Mucosa of stomach (tissue), 1 donor: ENCODE data around the gene CREM.

Experiments
- H3K27me3 ChIP-seq: one replicate; pipeline ENCODE4 v1.7.0; 2013; ENCODE audit warnings: mild to moderate bottlenecking, low read length; ENCODE audit not compliant: control insufficient read depth, insufficient read depth
- H3K36me3 ChIP-seq: one replicate; pipeline ENCODE4 v1.7.0; 2013; ENCODE audit warnings: low read length; ENCODE audit not compliant: control insufficient read depth, insufficient read depth
- H3K4me1 ChIP-seq: one replicate; pipeline ENCODE4 v1.7.0; 2013; ENCODE audit warnings: mild to moderate bottlenecking, low read length; ENCODE audit not compliant: control insufficient read depth, insufficient read depth
- H3K4me3 ChIP-seq: one replicate; pipeline ENCODE4 v1.7.0; 2013; ENCODE audit warnings: low read length
- H3K9ac ChIP-seq: one replicate; pipeline ENCODE4 v1.7.0; 2013; ENCODE audit warnings: mild to moderate bottlenecking, low read length, moderate library complexity
- H3K9me3 ChIP-seq: one replicate; pipeline ENCODE4 v1.7.0; 2013; ENCODE audit warnings: mild to moderate bottlenecking, low read length, moderate library complexity; ENCODE audit not compliant: control insufficient read depth
- donor health status: Pancreatic carcinoma.

Gene CREM

GRCh38 chr10:35201234-35201633, 74.6 kb downstream of the CREM start:
- Histone ChIP-seq H3K36me3 (no peaks in the 10 kb centered on the region), H3K4me1 (no peaks in the 10 kb centered on the region), H3K27me3 (no peaks in the 10 kb centered on the region), H3K9me3 (no peaks in the 10 kb centered on the region), H3K4me3 (no peak overlapping the region), H3K9ac (no peak overlapping the region)

- H3K27me3 ChIP-seq = no peaks in the 10 kb centered on the region
- H3K9ac ChIP-seq = no peak overlapping the region
- no peaks in the 10 kb centered on the region for H3K9me3 ChIP-seq
Observed at GRCh38 chr10:35202050-35202449, 75.4 kb downstream of the CREM start.

GRCh38 chr10:35203745-35204144, 77.1 kb downstream of the CREM start:
- H3K4me3 ChIP-seq = no peak overlapping the region

More at GRCh38 chr10:35202050-35202449, 75.4 kb downstream of the CREM start:
- H3K36me3 ChIP-seq = no peaks in the 10 kb centered on the region
- H3K4me3 ChIP-seq = no peak overlapping the region
- no peaks in the 10 kb centered on the region for H3K4me1 ChIP-seq

GRCh38 chr10:35204650-35205319, 78.1 kb downstream of the CREM start:
- Histone ChIP-seq H3K4me3 (no peak overlapping the region), H3K9ac (no peak overlapping the region)

More at GRCh38 chr10:35203745-35204144, 77.1 kb downstream of the CREM start:
- Histone ChIP-seq H3K9me3 (no peaks in the 10 kb centered on the region), H3K9ac (no peak overlapping the region), H3K4me1 (no peaks in the 10 kb centered on the region), H3K36me3 (no peaks in the 10 kb centered on the region), H3K27me3 (no peaks in the 10 kb centered on the region)

GRCh38 chr10:35206274-35206673, 79.6 kb downstream of the CREM start:
- Histone ChIP-seq H3K27me3 (no peaks in the 10 kb centered on the region), H3K9me3 (no peaks in the 10 kb centered on the region), H3K36me3 (no peaks in the 10 kb centered on the region), H3K4me3 (no peak overlapping the region), H3K4me1 (no peaks in the 10 kb centered on the region), H3K9ac (no peak overlapping the region)

More at GRCh38 chr10:35204650-35205319, 78.1 kb downstream of the CREM start:
- no peaks in the 10 kb centered on the region for H3K4me1 ChIP-seq
- H3K9me3 ChIP-seq = no peaks in the 10 kb centered on the region
- H3K27me3 ChIP-seq = no peaks in the 10 kb centered on the region
- H3K36me3 ChIP-seq = no peaks in the 10 kb centered on the region

GRCh38 chr10:35208536-35208935, 81.9 kb downstream of the CREM start:
- Histone ChIP-seq H3K9ac (peak overlapping the region; percentile 7), H3K27me3 (no peaks in the 10 kb centered on the region), H3K9me3 (no peaks in the 10 kb centered on the region), H3K4me3 (no peak overlapping the region), H3K4me1 (no peaks in the 10 kb centered on the region), H3K36me3 (no peaks in the 10 kb centered on the region)

GRCh38 chr10:35208949-35209613, 82.4 kb downstream of the CREM start:
- H3K36me3 ChIP-seq = no peaks in the 10 kb centered on the region
- no peak overlapping the region for H3K4me3 ChIP-seq
- peak overlapping the region; percentile 7 for H3K9ac ChIP-seq
- H3K9me3 ChIP-seq = no peaks in the 10 kb centered on the region
- no peaks in the 10 kb centered on the region for H3K4me1 ChIP-seq
- H3K27me3 ChIP-seq = no peaks in the 10 kb centered on the region

GRCh38 chr10:35210961-35211360, 84.3 kb downstream of the CREM start:
- Histone ChIP-seq H3K4me1 (no peaks in the 10 kb centered on the region), H3K9ac (no peak overlapping the region), H3K4me3 (no peak overlapping the region), H3K36me3 (no peaks in the 10 kb centered on the region), H3K9me3 (no peaks in the 10 kb centered on the region), H3K27me3 (no peaks in the 10 kb centered on the region)

- Histone ChIP-seq H3K9ac (no peak overlapping the region), H3K9me3 (no peaks in the 10 kb centered on the region), H3K36me3 (no peaks in the 10 kb centered on the region), H3K4me3 (no peak overlapping the region), H3K4me1 (no peaks in the 10 kb centered on the region), H3K27me3 (no peaks in the 10 kb centered on the region)
Observed at GRCh38 chr10:35211390-35211789, 84.7 kb downstream of the CREM start.

- no peaks in the 10 kb centered on the region for H3K4me1 ChIP-seq
- H3K36me3 ChIP-seq = no peaks in the 10 kb centered on the region
- no peak overlapping the region for H3K9ac ChIP-seq
- no peaks in the 10 kb centered on the region for H3K27me3 ChIP-seq
- no peaks in the 10 kb centered on the region for H3K9me3 ChIP-seq
- H3K4me3 ChIP-seq = no peak overlapping the region
Observed at GRCh38 chr10:35212856-35213255, 86.2 kb downstream of the CREM start.

- H3K4me1 ChIP-seq = no peaks in the 10 kb centered on the region
- H3K4me3 ChIP-seq = no peak overlapping the region
- no peaks in the 10 kb centered on the region for H3K27me3 ChIP-seq
- no peaks in the 10 kb centered on the region for H3K9me3 ChIP-seq
- H3K9ac ChIP-seq = no peak overlapping the region
- H3K36me3 ChIP-seq = no peaks in the 10 kb centered on the region
Observed at GRCh38 chr10:35213699-35214098, 87.1 kb downstream of the CREM start.

GRCh38 chr10:35214607-35215020, 88.0 kb downstream of the CREM start:
- H3K4me1 ChIP-seq = no peaks in the 10 kb centered on the region
- no peaks in the 10 kb centered on the region for H3K9me3 ChIP-seq
- no peak overlapping the region for H3K4me3 ChIP-seq
- H3K36me3 ChIP-seq = no peaks in the 10 kb centered on the region
- H3K27me3 ChIP-seq = no peaks in the 10 kb centered on the region
- H3K9ac ChIP-seq = no peak overlapping the region
